Dedifferentiated amniotic fluid mesenchymal stem cell (primary cell): Measurements from ENCODE around the gene OR2T6.
A peak's percentile ranks its signal among the peaks of the same experiment; 100 is the strongest.
"Not testable (repeated sequence)": the region's sequence is repeated elsewhere in the genome, so short reads cannot be mapped to it uniquely, and the experiment has no call there.

Source experiments
- DNase-seq: peaks from one replicate; pipeline ENCODE4 v3.0.0-alpha.2; 2016; ENCODE audit errors: extremely low spot score

Gene OR2T6

GRCh38 chr1:248375446-248375845 is at the start of gene OR2T6:
Gene OR2T6 (plus strand): TSS chr1:248375746. CDS start chr1:248387609, 11,863 bp downstream.
- no peak for DNase-seq

GRCh38 chr1:248343451-248343850 is 32.1 kb upstream of the OR2T6 start:
- no peak for DNase-seq

- no peak for DNase-seq
Observed at GRCh38 chr1:248348475-248348874, 27.1 kb upstream of the OR2T6 start, which contains the start of gene OR14C36. Gene OR14C36 (plus strand): TSS chr1:248348775. CDS start chr1:248348775, 0 bp downstream.

GRCh38 chr1:248359415-248359814 is 16.1 kb upstream of the OR2T6 start:
- no peak for DNase-seq

GRCh38 chr1:248361121-248361715 is 14.3 kb upstream of the OR2T6 start, which contains the start of gene OR2T4:
Gene OR2T4 (plus strand): TSS chr1:248361665. CDS start chr1:248361665, 0 bp downstream.
- DNase-seq, result no peak

- DNase-seq, result no peak
Observed at GRCh38 chr1:248366609-248367008, 8.9 kb upstream of the OR2T6 start.

- DNase-seq, result no peak
Observed at GRCh38 chr1:248372394-248372793, 3.2 kb upstream of the OR2T6 start.

- no peak for DNase-seq
Observed at GRCh38 chr1:248373761-248374160, 1.8 kb upstream of the OR2T6 start.

GRCh38 chr1:248376916-248377315 is 1.4 kb downstream of the OR2T6 start:
- DNase-seq, result no peak

- no peak for DNase-seq
Observed at GRCh38 chr1:248380854-248381253, 5.3 kb downstream of the OR2T6 start.

- DNase-seq, result no peak
Observed at GRCh38 chr1:248388426-248388825, 12.9 kb downstream of the OR2T6 start.

- DNase-seq, result no peak
Observed at GRCh38 chr1:248393050-248393449, 17.5 kb downstream of the OR2T6 start.

GRCh38 chr1:248402748-248403147 is 27.2 kb downstream of the OR2T6 start, which contains the start of gene OR2T1:
Gene OR2T1 (plus strand): TSS chr1:248403048. CDS start chr1:248406148, 3,100 bp downstream.
- DNase-seq, result no peak

- no peak for DNase-seq
Observed at GRCh38 chr1:248404024-248404423, 28.5 kb downstream of the OR2T6 start.

GRCh38 chr1:248406721-248407692 is 31.5 kb downstream of the OR2T6 start:
- peak; percentile 6 for DNase-seq

- DNase-seq, result peak; percentile 8
Observed at GRCh38 chr1:248416226-248416625, 40.7 kb downstream of the OR2T6 start.

GRCh38 chr1:248417854-248418253 is 42.3 kb downstream of the OR2T6 start:
- DNase-seq, result no peak

- DNase-seq, result no peak
Observed at GRCh38 chr1:248421384-248421783, 45.8 kb downstream of the OR2T6 start.

GRCh38 chr1:248427526-248428191 is 52.1 kb downstream of the OR2T6 start:
- DNase-seq, result not testable (repeated sequence)

- DNase-seq, result peak; percentile 8
Observed at GRCh38 chr1:248428192-248428533, 52.6 kb downstream of the OR2T6 start.

- not testable (repeated sequence) for DNase-seq
Observed at GRCh38 chr1:248431683-248432082, 56.1 kb downstream of the OR2T6 start.

GRCh38 chr1:248432201-248432600 is 56.7 kb downstream of the OR2T6 start:
- peak; percentile 8 for DNase-seq
